OCI-LY7 (cell line): ENCODE results near the gene PEX10. TPM values are rescaled to one million over a fixed set of nuclear protein-coding genes. Genes with fewer than 3 reads are reported as not detected.

Experiments
- BruUV-seq: library from RNA; stranded (reverse); fragments of 400-500 nt; replicated peaks from 2 replicates; lab custom pipeline; 2021; lab: Mats Ljungman, UMichigan
- CTCF ChIA-PET: fragments of 300-600 bp; sonication (Branson Sonifier 250); formaldehyde crosslinking; loops from one replicate; lab custom pipeline; 2022; ENCODE audit warnings: antibody characterized with exemption; ENCODE audit not compliant: unreplicated experiment; lab: Charles Lee
- POLR2A ChIA-PET: fragments of 300-600 bp; sonication (Branson Sonifier 250); formaldehyde crosslinking; loops from one replicate; lab custom pipeline; 2022; ENCODE audit warnings: antibody characterized with exemption; lab: Charles Lee
- DNase-seq: peaks from one replicate; pipeline ENCODE4 v3.0.0-alpha.2; 2015; ENCODE audit warnings: low spot score
- H2AFZ ChIP-seq: fragments of 200-600 bp; sonication (generic), shearing (Covaris generic); 2 replicates; pipeline ENCODE4 v1.6.1; 2014; ENCODE audit warnings: mild to moderate bottlenecking, antibody characterized with exemption, low read length, moderate library complexity
- H3K27ac ChIP-seq: fragments of 200-600 bp; sonication (generic); 2 replicates; pipeline ENCODE4 v1.5.1; 2014; ENCODE audit warnings: mixed run types, low read depth, mild to moderate bottlenecking, moderate library complexity, low read length, inconsistent platforms; ENCODE audit not compliant: poor library complexity, severe bottlenecking
- H3K36me3 ChIP-seq: fragments of 200-600 bp; sonication (generic); 2 replicates; pipeline ENCODE4 v1.6.1; 2014; ENCODE audit warnings: mild to moderate bottlenecking, antibody characterized with exemption, low read length, moderate library complexity, mixed read lengths; ENCODE audit not compliant: insufficient read depth
- H3K4me1 ChIP-seq: fragments of 200-600 bp; sonication (generic); 2 replicates; pipeline ENCODE4 v1.5.1; 2014; ENCODE audit warnings: mild to moderate bottlenecking, low read length; ENCODE audit not compliant: insufficient read depth, poor library complexity, severe bottlenecking
- H3K4me2 ChIP-seq: fragments of 200-600 bp; sonication (generic); 2 replicates; pipeline ENCODE4 v1.6.1; 2014; ENCODE audit warnings: mild to moderate bottlenecking, low read length
- H3K4me3 ChIP-seq: fragments of 200-600 bp; sonication (generic); 2 replicates; pipeline ENCODE4 v1.5.1; 2014; ENCODE audit warnings: mild to moderate bottlenecking, low read depth, low read length; ENCODE audit not compliant: poor library complexity, severe bottlenecking
- H3K79me2 ChIP-seq: fragments of 200-600 bp; sonication (generic); 2 replicates; pipeline ENCODE4 v1.6.1; 2016; ENCODE audit warnings: low read depth, mild to moderate bottlenecking, low read length, moderate library complexity, mixed read lengths; ENCODE audit not compliant: insufficient read depth
- H3K9me2 ChIP-seq: fragments of 200-600 bp; sonication (generic); 2 replicates; pipeline ENCODE4 v1.6.1; 2016; ENCODE audit warnings: mild to moderate bottlenecking, low read length, mixed read lengths; ENCODE audit not compliant: insufficient read depth
- H3K9me3 ChIP-seq: fragments of 200-600 bp; sonication (generic); 2 replicates; pipeline ENCODE4 v1.6.1; 2014; ENCODE audit warnings: mild to moderate bottlenecking, mixed run types, low read length, mixed read lengths
- H4K20me1 ChIP-seq: fragments of 200-600 bp; sonication (generic); 2 replicates; pipeline ENCODE4 v1.6.1; 2014; ENCODE audit warnings: mild to moderate bottlenecking, antibody characterized with exemption, low read length, moderate library complexity, mixed read lengths; ENCODE audit not compliant: insufficient read depth
- EZH2phosphoT487 ChIP-seq: fragments of 200-600 bp; sonication (generic); IDR thresholded peaks from 2 replicates; pipeline ENCODE4 v1.6.1; 2018; ENCODE audit warnings: low read depth, borderline replicate concordance, mild to moderate bottlenecking, mixed run types, antibody characterized with exemption, low read length, moderate library complexity, mixed read lengths
- intact Hi-C: fragments of 100-400 bp; cut with micrococcal nuclease; formaldehyde crosslinking; loops from one replicate; pipeline ENCODE4 v1.10.0; 2022; ENCODE audit not compliant: unreplicated experiment
- total RNA-seq, 2 experiments: library from RNA; depleted of rRNA in 1 of 2; stranded (reverse); fragments of >200 nt in 1 of 2; shearing (Covaris generic) in 1 of 2; gene quantifications; 2 replicates each; pipeline ENCODE4 v1.2.3, GENCODE V29; 2014 to 2022
- TF ChIP-seq, protein P1 (sequence below): fragments of 200-600 bp; sonication (generic); conservative IDR thresholded peaks from 2 replicates; pipeline ENCODE4 v1.5.1; 2014; ENCODE audit warnings: mild to moderate bottlenecking, antibody characterized with exemption, low read length, moderate library complexity, mixed read lengths

The PEX10 gene
- total RNA-seq, 2 experiments from 2014 or later, result 23.3 to 24.5 TPM

DNA sequence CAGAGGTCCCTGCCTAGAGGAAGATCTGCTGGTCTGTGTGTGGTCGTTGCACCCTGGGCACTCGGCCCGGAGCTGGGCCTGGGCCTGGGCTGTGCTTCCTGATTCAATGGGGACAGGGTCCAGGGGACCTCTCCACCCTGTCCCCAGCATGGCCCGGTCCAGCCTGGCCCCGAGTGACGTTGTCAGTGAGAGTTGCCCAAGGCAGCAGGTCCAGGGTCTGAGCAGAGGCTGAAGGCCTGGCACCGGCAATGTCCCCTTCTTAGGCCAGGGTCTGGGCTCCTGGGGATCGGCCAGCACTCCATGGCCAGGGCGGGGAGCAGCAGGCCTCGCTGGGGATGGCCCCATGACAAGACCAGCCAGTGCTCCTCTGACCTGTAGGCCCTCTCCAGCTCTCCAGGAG, 15.6 kb upstream of the PEX10 start:
- Histone ChIP-seq H3K4me1 (no peaks in the 10 kb centered on the region), H2AFZ (no peak overlapping the region), H4K20me1 (no peaks in the 10 kb centered on the region), H3K4me2 (no peak overlapping the region), H3K4me3 (no peak overlapping the region), H3K27ac (no peak overlapping the region), H3K9me3 (peaks cover 7% of the 10 kb centered on the region; the same call in 1 of the 2 replicates), H3K79me2 (no peaks in the 10 kb centered on the region), H3K36me3 (no peaks in the 10 kb centered on the region), H3K9me2 (no peaks in the 10 kb centered on the region)
- ChIA-PET POLR2A (no interaction called here), CTCF (no interaction called here)
- intact Hi-C loops, result no loop called here
- DNase-seq, result no peak
- BruUV-seq, result no TSS peak
- no peak for TF ChIP-seq EZH2phosphoT487
- TF ChIP-seq, protein P1, sequence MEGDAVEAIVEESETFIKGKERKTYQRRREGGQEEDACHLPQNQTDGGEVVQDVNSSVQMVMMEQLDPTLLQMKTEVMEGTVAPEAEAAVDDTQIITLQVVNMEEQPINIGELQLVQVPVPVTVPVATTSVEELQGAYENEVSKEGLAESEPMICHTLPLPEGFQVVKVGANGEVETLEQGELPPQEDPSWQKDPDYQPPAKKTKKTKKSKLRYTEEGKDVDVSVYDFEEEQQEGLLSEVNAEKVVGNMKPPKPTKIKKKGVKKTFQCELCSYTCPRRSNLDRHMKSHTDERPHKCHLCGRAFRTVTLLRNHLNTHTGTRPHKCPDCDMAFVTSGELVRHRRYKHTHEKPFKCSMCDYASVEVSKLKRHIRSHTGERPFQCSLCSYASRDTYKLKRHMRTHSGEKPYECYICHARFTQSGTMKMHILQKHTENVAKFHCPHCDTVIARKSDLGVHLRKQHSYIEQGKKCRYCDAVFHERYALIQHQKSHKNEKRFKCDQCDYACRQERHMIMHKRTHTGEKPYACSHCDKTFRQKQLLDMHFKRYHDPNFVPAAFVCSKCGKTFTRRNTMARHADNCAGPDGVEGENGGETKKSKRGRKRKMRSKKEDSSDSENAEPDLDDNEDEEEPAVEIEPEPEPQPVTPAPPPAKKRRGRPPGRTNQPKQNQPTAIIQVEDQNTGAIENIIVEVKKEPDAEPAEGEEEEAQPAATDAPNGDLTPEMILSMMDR, result no peak

DNA sequence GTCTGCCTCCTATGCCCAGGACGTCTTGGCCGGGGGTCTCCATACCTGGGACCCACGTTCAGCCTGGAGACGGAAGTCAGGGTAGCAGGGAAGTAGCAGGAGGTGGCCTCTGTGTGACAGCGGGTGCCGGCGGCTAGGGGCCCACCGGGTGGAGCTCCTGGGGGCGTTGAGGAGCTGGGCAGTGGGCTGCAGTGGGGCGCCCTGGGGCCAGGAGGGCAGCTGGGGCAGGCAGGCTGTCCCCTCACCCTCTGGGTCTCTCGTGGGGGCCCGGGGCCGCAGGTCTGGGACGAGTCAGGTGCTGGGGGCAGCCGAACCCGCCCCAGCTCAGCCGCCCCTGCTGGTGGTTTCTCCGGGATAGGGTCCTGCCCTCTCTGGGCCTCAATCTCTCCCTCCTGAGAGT, 14.7 kb upstream of the PEX10 start:
- Histone ChIP-seq H3K9me3 (peaks cover 7% of the 10 kb centered on the region; the same call in 1 of the 2 replicates), H2AFZ (no peak overlapping the region), H3K4me3 (no peak overlapping the region), H3K9me2 (no peaks in the 10 kb centered on the region), H3K79me2 (no peaks in the 10 kb centered on the region), H3K36me3 (no peaks in the 10 kb centered on the region), H3K27ac (no peak overlapping the region), H3K4me2 (no peak overlapping the region), H3K4me1 (no peaks in the 10 kb centered on the region), H4K20me1 (no peaks in the 10 kb centered on the region)
- no peak for DNase-seq
- ChIA-PET POLR2A (no interaction called here), CTCF (no interaction called here)
- TF ChIP-seq, protein P1, result no peak
- TF ChIP-seq EZH2phosphoT487, result no peak
- BruUV-seq, result no TSS peak
- intact Hi-C loops, result no loop called here

DNA sequence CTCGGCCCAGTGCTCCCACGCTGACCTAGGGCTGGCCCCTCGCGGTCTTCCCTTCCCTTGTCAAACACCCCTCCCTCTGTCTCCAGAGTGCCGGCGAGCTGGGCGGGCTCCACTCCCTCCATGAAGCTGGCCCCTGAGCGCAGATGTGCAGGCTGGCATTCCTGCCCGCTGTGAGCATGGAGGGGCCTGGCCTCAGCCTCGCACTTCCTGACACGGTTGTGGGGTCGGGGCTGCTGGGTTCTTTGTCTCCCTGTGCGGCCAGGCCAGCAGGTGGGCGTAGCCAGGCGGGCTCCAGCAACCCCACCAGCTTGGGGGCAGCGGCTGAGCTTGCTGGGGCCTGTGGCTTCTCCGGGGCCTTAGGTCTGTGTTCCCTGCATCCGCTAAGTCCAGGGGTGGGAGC, 14.2 kb upstream of the PEX10 start:
- POLR2A ChIA-PET, result no interaction called here
- Histone ChIP-seq H3K36me3 (no peaks in the 10 kb centered on the region), H3K27ac (no peak overlapping the region), H3K79me2 (no peaks in the 10 kb centered on the region), H3K4me1 (no peaks in the 10 kb centered on the region), H2AFZ (no peak overlapping the region), H3K9me2 (no peaks in the 10 kb centered on the region), H4K20me1 (no peaks in the 10 kb centered on the region), H3K9me3 (peaks cover 7% of the 10 kb centered on the region; the same call in 1 of the 2 replicates), H3K4me3 (no peak overlapping the region), H3K4me2 (no peak overlapping the region)
- CTCF ChIA-PET, result no interaction called here
- BruUV-seq, result no TSS peak
- no peak for DNase-seq
- TF ChIP-seq, protein P1, result no peak
- TF ChIP-seq EZH2phosphoT487, result no peak
- intact Hi-C loops, result no loop called here
